ENCODE results near the gene RIF1.

The RIF1 gene

DNA sequence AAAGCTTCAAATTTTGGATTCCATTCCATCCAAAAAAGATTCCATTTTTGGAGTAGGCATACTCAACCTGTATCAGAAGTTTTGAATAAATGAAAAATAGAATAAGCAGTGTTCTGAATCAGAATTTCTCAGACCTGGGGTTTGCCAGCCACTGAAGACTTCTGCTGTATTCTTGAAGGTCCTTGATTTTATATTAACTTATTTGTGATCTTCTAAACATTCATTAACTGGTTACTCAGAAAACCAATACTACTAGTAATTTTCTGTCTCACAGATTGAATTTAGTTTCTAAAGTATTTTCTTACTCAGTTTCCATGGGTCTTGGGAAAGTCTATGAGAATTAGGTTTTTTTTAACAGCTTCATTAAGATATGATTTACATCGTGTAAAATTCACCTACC lies 60.9 kb downstream of the RIF1 start:
- TF ChIP-seq, protein P1, sequence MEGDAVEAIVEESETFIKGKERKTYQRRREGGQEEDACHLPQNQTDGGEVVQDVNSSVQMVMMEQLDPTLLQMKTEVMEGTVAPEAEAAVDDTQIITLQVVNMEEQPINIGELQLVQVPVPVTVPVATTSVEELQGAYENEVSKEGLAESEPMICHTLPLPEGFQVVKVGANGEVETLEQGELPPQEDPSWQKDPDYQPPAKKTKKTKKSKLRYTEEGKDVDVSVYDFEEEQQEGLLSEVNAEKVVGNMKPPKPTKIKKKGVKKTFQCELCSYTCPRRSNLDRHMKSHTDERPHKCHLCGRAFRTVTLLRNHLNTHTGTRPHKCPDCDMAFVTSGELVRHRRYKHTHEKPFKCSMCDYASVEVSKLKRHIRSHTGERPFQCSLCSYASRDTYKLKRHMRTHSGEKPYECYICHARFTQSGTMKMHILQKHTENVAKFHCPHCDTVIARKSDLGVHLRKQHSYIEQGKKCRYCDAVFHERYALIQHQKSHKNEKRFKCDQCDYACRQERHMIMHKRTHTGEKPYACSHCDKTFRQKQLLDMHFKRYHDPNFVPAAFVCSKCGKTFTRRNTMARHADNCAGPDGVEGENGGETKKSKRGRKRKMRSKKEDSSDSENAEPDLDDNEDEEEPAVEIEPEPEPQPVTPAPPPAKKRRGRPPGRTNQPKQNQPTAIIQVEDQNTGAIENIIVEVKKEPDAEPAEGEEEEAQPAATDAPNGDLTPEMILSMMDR (IDR thresholded peaks at IDR 0.05; ENCODE audit: extremely low read depth, missing control alignments): no peak
- DNase-seq (ENCODE audit: low spot score): no peak

GRCh38 chr2:151472966-151473365 lies 63.3 kb downstream of the RIF1 start:
- TF ChIP-seq, protein P1 (IDR thresholded peaks at IDR 0.05; ENCODE audit: extremely low read depth, missing control alignments): no peak
- no peak for DNase-seq (ENCODE audit: low spot score)

GRCh38 chr2:151475071-151475470 lies 65.4 kb downstream of the RIF1 start:
- no peak for DNase-seq (ENCODE audit: low spot score)
- TF ChIP-seq, protein P1 (IDR thresholded peaks at IDR 0.05; ENCODE audit: extremely low read depth, missing control alignments): no peak

DNA sequence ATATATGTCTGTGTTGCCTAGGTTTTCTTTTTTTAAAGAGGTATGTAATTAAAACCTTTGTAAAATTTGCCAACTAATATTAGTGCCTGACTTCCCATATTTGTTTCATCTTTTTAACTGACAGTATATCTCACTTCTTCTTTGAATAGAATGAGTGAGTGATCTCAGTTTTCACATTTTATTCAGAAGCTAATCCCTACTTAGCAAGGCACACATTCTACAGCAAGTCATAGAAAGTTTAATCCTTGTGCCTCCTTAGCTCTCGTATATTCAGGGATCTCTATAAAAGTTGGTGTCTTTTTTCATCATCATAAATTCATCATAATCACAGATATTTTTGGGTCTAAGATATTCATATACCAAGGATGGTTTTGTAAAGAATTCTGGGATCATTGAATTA lies 66.6 kb downstream of the RIF1 start:
- no peak for DNase-seq (ENCODE audit: low spot score)

GRCh38 chr2:151478011-151478410 lies 68.3 kb downstream of the RIF1 start:
- DNase-seq (ENCODE audit: low spot score): no peak
- TF ChIP-seq, protein P1 (IDR thresholded peaks at IDR 0.05; ENCODE audit: extremely low read depth, missing control alignments): no peak

More for the DNA sequence above, 66.6 kb downstream of the RIF1 start:
- TF ChIP-seq, protein P1 (IDR thresholded peaks at IDR 0.05; ENCODE audit: extremely low read depth, missing control alignments): no peak

- TF ChIP-seq, protein P1 (IDR thresholded peaks at IDR 0.05; ENCODE audit: extremely low read depth, missing control alignments): no peak
- no peak for DNase-seq (ENCODE audit: low spot score)
Measured at GRCh38 chr2:151481744-151482143, 72.0 kb downstream of the RIF1 start.

- TF ChIP-seq, protein P1 (IDR thresholded peaks at IDR 0.05; ENCODE audit: extremely low read depth, missing control alignments): no peak
- DNase-seq (ENCODE audit: low spot score): no peak
Measured at GRCh38 chr2:151482171-151482725, 72.5 kb downstream of the RIF1 start.

Data from GM20000 (cell line).